AML-193 (cell line): ENCODE measurements around the gene CDK14.
"Not testable (repeated sequence)": the region's sequence is repeated elsewhere in the genome, so short reads cannot be mapped to it uniquely, and the experiment has no call there.

ENCODE experiments used
- DNase-seq, 2 experiments: peaks; one replicate each; lab custom pipeline; 2025; lab: John Stamatoyannopoulos, UW

The CDK14 gene

DNA sequence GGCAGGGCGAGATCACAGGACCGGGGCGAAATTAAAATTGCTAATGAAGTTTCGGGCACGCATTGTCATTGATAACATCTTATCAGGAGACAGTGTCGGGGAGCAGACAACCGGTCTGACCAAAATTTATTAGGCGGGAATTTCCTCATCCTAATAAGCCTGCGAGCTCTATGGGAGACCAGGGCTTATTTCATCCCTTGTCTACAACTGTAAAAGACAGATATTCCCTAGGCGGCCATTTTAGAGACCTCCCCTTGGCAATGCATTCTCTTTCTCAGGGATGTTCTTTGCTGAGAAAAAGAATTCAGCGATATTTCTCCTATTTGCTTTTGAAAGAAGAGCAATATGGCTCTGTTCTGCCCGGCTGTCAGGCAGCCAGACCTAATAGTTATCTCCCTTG lies 198.1 kb downstream of the CDK14 start:
- DNase-seq = not testable (repeated sequence)

GRCh38 chr7:90797596-90797995 lies 201.5 kb downstream of the CDK14 start:
- DNase-seq = no peak

GRCh38 chr7:90804370-90804769 lies 208.2 kb downstream of the CDK14 start:
- no peak for DNase-seq

GRCh38 chr7:90815552-90815951 lies 219.4 kb downstream of the CDK14 start:
- DNase-seq = not testable (repeated sequence)

DNA sequence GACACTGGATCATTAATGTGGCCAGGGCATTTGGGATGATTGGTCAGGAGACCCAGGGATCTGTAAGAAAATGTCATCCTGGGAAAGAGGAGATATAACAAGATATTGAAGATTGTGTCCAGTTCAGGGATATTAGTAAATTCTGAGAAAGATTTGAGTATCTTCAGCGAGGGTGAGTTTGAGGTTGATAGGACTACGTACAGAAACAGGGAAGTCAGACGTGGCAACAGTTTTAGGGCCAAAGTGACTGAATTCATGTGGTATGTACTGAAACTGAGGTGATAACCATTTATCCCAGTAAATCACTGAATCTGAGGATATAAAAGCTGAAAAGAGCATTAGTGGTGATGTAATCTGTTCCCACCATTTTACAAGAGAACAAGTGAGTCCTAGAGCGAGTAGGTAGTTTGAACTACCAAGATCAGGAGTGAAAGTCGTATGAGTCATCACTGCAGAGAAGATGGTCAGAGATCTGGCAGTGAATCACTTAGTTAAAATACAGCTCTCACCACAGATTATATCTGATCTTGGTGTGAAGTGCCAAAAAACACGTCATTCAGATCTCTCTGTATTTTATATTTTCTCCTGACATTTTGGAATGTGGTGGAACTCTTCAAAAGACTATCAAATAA lies 220.5 kb downstream of the CDK14 start:
- DNase-seq = no peak

DNA sequence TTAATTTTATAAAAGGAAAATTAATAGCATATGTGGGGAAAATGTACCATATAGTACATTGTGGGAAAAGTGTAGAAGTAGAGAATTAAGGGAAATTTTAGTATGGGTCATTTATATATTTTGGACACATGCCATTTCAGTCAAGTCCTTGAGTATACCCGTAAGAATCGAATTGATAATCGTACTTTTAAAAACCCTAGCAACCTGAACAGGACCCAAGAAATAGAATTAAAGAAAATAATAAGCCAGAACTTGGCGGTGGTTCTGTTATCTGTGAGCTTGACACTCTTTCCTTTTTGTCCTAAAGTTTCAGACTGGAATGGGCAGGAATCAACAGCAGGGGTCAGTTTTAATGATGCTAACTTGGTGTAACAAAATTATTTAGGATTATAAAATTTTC lies 221.0 kb downstream of the CDK14 start:
- no peak for DNase-seq

- DNase-seq = no peak
Measured at GRCh38 chr7:90817846-90818245, 221.7 kb downstream of the CDK14 start.

DNA sequence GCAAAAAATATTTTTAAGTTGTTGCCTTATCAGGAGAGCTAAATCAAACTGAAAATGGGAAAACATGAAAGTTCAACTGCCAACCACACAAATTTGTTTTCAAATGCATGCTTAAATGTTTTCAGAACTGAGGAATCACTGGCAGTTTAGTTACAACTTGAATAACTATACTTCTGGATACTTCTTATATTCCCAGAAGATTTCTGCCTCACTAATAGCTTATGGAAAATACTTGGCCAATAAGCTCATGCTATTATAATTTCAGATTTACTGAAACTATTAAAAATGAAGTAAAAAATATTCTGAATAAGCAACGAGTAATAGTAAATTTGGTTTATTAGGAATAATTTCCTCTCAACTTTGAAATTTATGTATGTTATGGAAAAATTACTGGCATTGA lies 222.2 kb downstream of the CDK14 start:
- no peak for DNase-seq

GRCh38 chr7:90821961-90822620 lies 226.0 kb downstream of the CDK14 start:
- no peak for DNase-seq

DNA sequence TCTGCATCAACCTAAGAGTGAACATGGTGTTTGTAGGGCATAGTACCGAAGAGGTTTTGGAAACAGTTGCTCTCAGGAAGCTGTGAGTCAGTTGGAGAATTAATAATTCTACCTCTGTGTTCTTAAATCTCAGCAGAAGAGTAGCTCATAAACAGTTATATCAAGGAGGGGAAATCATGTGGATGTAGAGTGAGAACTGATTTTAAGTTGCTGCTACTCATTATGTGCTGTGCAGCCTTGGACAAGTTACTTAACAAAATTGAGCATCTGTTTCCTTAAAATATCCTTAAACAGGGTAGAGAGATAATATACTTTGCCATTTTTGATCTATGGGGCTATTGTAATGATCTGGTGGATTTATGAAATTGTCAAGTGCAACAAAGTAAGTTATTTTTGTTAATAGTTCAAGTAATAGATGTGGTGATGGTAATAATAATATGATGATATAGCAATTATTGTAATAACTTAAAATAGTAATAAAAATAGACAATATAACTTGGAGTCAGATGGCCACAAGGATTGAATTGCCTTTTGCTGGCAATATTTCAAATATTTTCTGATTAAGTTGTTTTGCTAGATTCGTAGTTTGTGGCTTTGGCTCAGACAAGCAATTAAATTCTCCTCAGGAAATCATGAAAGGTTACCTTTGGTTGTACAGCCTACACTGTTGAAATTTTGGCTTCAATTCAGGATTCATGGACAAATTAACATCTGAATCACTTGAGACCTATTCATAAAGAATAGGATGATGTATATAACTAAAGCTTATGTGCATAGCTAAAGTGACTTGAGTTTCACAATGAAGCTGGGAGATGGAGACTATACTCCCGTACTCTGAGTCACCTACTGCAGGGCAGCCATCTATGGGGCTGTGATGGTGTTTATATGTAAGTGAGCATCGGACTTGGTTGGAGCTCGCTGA lies 228.5 kb downstream of the CDK14 start:
- DNase-seq = no peak

GRCh38 chr7:90825779-90826178 lies 229.7 kb downstream of the CDK14 start:
- no peak for DNase-seq

- DNase-seq = no peak
Measured at GRCh38 chr7:90828601-90829000, 232.5 kb downstream of the CDK14 start.

GRCh38 chr7:90830308-90830707 lies 234.2 kb downstream of the CDK14 start:
- DNase-seq = no peak

- no peak for DNase-seq
Measured at GRCh38 chr7:90832726-90833125, 236.6 kb downstream of the CDK14 start.

GRCh38 chr7:90833443-90833842 lies 237.3 kb downstream of the CDK14 start:
- DNase-seq = no peak

DNA sequence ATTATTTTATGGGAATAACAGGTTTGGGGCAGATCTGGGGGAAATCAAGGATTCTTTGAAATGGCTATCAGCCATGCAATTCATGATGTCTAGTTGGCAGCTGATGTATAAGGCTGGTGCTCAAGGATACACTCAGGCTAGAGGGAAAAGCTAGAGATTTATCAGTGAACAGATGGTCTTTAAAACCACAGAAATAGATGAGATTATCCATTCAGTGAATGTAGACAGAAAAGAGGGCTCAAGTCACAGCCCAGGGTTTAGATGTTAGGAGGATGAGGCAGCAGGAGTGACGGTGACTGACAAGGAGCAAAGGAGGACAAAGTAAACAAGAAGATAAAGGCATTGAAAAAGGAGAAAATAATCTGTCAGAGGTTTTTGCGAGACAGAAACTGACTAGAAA lies 238.7 kb downstream of the CDK14 start:
- no peak for DNase-seq

DNA sequence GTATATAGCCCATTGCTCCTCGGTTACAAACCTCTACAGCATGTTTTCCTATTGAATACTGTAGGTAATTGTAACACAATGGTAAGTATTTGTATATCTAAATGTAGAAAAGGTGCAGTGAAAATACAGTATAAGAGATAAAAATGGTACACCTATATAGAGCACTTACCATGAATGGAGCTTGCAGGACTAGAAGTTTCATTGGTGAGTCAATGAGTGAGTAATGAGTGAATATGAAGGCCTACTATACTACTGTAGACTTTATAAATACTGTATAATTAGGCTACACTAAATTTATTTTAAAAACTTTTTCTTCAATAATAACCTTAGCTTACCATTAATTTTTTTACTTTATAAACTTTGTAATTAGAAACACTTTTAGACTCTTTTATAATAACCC lies 239.7 kb downstream of the CDK14 start:
- DNase-seq = no peak

DNA sequence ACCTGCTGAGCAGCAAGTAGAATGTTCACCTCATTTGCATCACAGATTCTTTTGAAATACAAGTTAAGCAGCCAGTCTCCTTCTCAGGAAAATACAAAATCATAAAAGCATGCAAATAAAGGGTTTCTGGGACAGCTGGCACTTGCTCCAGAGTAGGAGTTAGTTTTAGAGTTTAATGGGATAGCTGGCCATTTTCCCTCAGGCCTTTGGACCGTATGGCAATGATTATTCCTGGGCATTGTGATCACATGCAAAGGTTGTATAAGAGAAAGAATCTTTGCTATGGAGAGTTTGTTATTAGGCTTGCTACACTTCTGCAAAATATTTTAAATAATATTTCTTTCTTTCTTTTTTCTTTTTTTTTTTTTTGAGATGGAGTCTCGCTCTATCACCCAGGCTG lies 240.8 kb downstream of the CDK14 start:
- no peak for DNase-seq

- DNase-seq = no peak
Measured at GRCh38 chr7:90838799-90839198, 242.7 kb downstream of the CDK14 start.

DNA sequence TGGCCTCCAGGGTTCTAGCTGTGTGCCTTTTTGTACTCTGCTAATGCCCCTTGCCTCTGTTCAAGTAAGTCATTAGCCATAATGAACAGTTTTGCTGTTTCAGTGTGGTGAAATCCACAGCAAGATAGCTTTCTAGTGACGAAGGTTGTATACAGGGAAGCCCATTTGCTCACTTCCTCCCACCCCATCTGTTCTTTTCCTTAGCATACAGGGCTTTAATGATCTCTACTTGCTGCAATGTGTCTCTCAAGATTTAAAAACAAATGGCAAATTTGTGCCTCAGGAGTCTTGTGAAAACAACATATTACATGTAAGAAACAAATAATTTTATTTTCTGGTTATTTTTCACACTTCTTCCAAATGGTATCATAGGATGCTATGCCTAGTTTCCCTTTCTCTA lies 243.2 kb downstream of the CDK14 start:
- no peak for DNase-seq

- no peak for DNase-seq
Measured at GRCh38 chr7:90839727-90840291, 243.7 kb downstream of the CDK14 start.

- DNase-seq = no peak
Measured at GRCh38 chr7:90841759-90842429, 245.8 kb downstream of the CDK14 start.
